ENCODE measurements around the gene RXRG. TPM values are rescaled to one million over a fixed set of nuclear protein-coding genes. Genes with fewer than 3 reads are reported as not detected.

Gene RXRG
- total and polyA plus RNA-seq, 2 of the 8 experiments (the other 6 are each of a cell fraction or from before 2014, with no cell fraction given) = not detected

DNA sequence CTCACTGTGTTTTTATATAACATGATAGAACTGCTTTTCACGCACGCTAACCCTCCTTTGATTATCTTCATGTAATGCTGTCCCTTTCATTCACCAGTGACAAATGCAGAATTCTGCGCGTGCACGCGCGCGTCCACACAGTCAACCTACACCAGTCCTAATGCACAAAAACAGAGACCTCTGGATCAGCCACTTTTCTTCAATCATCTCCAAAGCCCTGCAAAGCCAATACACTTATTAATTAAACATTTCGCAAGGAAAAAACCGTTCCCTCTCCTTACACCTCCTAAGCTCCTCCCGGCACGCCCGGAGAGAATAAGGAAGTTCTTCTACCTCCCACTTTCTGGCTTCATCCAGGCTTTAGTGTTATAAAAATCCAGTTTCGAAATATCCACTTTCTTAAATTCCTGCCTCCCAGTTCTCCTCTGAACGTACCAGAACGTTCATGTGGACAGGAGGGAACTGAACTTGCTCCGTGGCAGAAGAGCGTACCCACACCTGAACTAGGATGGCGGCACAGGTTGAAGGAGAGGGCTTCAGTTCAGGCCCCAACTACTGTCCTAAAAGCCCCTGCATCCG lies 93.0 kb downstream of the RXRG start:
- Histone ChIP-seq H3K4me1 (replicated peaks in 1 of 4; ENCODE audit: control insufficient read depth in 3 of 4, insufficient read depth in 4 of 4, low read length in 3 of 4) (peaks cover 6 to 33% (median 23%) of the 10 kb centered on the region in 4 experiments), H3K14ac (ENCODE audit: insufficient read length) (no peak overlapping the region), H2BK5ac (ENCODE audit: low read depth, low read length) (no peak overlapping the region), H3K9me3 (ENCODE audit: insufficient read depth in 2 of 2, low read depth in 1 of 2, low read length in 1 of 2) (no peaks in the 10 kb centered on the region), H3K36me3 (ENCODE audit: control insufficient read depth in 2 of 4, insufficient read depth in 4 of 4, low read length in 3 of 4) (no peaks in the 10 kb centered on the region), H4K20me1 (replicated peaks in 1 of 2; ENCODE audit: control insufficient read depth in 1 of 2, insufficient read depth in 2 of 2, low read length in 2 of 2) (peaks cover 0 to 8% of the 10 kb centered on the region in 2 experiments), H2BK15ac (ENCODE audit: low read length) (peak overlapping the region; percentile 5; the same call in 1 of the 2 replicates), H3K18ac (ENCODE audit: extremely low read depth, low read length) (peak overlapping the region; percentile 48; the same call in 1 of the 2 replicates), H3K27ac (ENCODE audit: low read depth, low read length) (no peak overlapping the region), H3K4me2 (ENCODE audit: insufficient read depth in 1 of 2, low read depth in 2 of 2, low read length in 2 of 2) (peak overlapping the region; percentile 85 to 95), H2AFZ (ENCODE audit: low read length) (0 out of 2 replicates have a peak overlapping the region, but pooled peaks have one; percentile 41), H2BK12ac (ENCODE audit: low read depth, low read length) (peak overlapping the region; percentile 53; the same call in 1 of the 2 replicates), H2BK120ac (replicated peaks; ENCODE audit: low read depth, low read length) (no peak overlapping the region), H3K9ac (replicated peaks in 1 of 4; ENCODE audit: extremely low read depth in 1 of 4, low read depth in 3 of 4, low read length in 3 of 4) (no peak overlapping the region), H3K4me3 (ENCODE audit: extremely low read depth in 1 of 4, insufficient read depth in 2 of 4, low read depth in 3 of 4, low read length in 4 of 4) (peak overlapping the region; percentile 24 to 68 (median 40); a peak in 7 of 8 replicates), H3K23me2 (ENCODE audit: low read depth, low read length) (peaks cover 35% of the 10 kb centered on the region; the same call in 1 of the 2 replicates), H3K56ac (replicated peaks; ENCODE audit: insufficient read length, low read depth, low read length) (no peak overlapping the region), H3K4ac (replicated peaks; ENCODE audit: insufficient read length, low read depth, low read length) (no peak overlapping the region), H3K79me2 (ENCODE audit: control insufficient read depth in 1 of 2, insufficient read depth in 2 of 2, low read length in 2 of 2) (no peaks in the 10 kb centered on the region), H2BK20ac (ENCODE audit: low read length) (0 out of 2 replicates have a peak overlapping the region, but pooled peaks have one; percentile 61), H3K79me1 (ENCODE audit: low read depth, low read length) (no peaks in the 10 kb centered on the region), H3K23ac (ENCODE audit: insufficient read length) (no peak overlapping the region), H2AK5ac (ENCODE audit: low read depth, low read length) (no peak overlapping the region), H4K8ac (ENCODE audit: extremely low read depth, insufficient read depth, low read length) (no peak overlapping the region), H4K91ac (replicated peaks; ENCODE audit: insufficient read length, low read length) (no peak overlapping the region), H3K27me3 (replicated peaks in 1 of 4; ENCODE audit: control insufficient read depth in 3 of 4, extremely low read depth in 1 of 4, insufficient read depth in 3 of 4, low read length in 3 of 4) (peaks cover 53 to 63% (median 58%) of the 10 kb centered on the region in 4 experiments), H4K5ac (ENCODE audit: insufficient read length, low read depth, low read length) (no peak overlapping the region)
- TF ChIP-seq TEAD4 (IDR thresholded peaks at IDR 0.05; ENCODE audit: low read depth, low read length) = no peak
- peak; percentile 87 for TF ChIP-seq CBX8 (IDR thresholded peaks at IDR 0.05; ENCODE audit: borderline replicate concordance, low read depth, low read length)
- no peak for TF ChIP-seq TAF1 (IDR thresholded peaks at IDR 0.05; ENCODE audit: low read depth, low read length)
- TF ChIP-seq RBBP5 (IDR thresholded peaks at IDR 0.05; ENCODE audit: borderline replicate concordance, low read depth, low read length) = no peak
- TF ChIP-seq RFX5 (IDR thresholded peaks at IDR 0.05; ENCODE audit: borderline replicate concordance, low read depth, low read length) = no peak
- no peak for TF ChIP-seq SP2 (IDR thresholded peaks at IDR 0.05; ENCODE audit: low read length)
- TF ChIP-seq RNF2 (IDR thresholded peaks at IDR 0.05; ENCODE audit: borderline replicate concordance, low read depth, low read length, missing control alignments, poor library complexity, severe bottlenecking) = peak; percentile 86
- no peak for TF ChIP-seq JUN (IDR thresholded peaks at IDR 0.05; ENCODE audit: low read depth, low read length)
- no peak for TF ChIP-seq SP4 (IDR thresholded peaks at IDR 0.05; ENCODE audit: low read length)
- FAIRE-seq (no peak), DNase-seq (ENCODE audit: low read depth in 1 of 2, low spot score in 2 of 2) (no peak)
- WGBS, 2 experiments (ENCODE audit: extremely low coverage in 1 of 2, insufficient coverage in 1 of 2, insufficient read length in 1 of 2, insufficient replicate concordance in 2 of 2, low coverage in 1 of 2, low lambda C conversion rate in 2 of 2, missing lambda C conversion rate in 1 of 2) = 8% methylated on average over 20 of the region's 20 CpGs; no CpG with 5 or more reads in 1 of the 2 experiments
- POLR2A ChIA-PET (ENCODE audit: partially characterized antibody) = interaction anchor here (0.8 to 1.2 kb wide), 2 partner anchors 8 to 225 kb away, joined by 3 read pairs; no protein-coding TSS in a partner anchor
- CTCF ChIA-PET (ENCODE audit: partially characterized antibody) = interaction anchor here (1.0 to 6.2 kb wide), 9 partner anchors 13 to 239 kb away, joined by 3 to 54 read pairs (median 3); no protein-coding TSS in a partner anchor
